ENCODE data around the gene GCC2. TPM values are rescaled to one million over a fixed set of nuclear protein-coding genes. Genes with fewer than 3 reads are reported as not detected.

GCC2 gene
- total and polyA plus RNA-seq, 2 of the 13 experiments (the other 11 are each of a cell fraction or from before 2014, with no cell fraction given): 17.6 to 22.5 TPM

DNA sequence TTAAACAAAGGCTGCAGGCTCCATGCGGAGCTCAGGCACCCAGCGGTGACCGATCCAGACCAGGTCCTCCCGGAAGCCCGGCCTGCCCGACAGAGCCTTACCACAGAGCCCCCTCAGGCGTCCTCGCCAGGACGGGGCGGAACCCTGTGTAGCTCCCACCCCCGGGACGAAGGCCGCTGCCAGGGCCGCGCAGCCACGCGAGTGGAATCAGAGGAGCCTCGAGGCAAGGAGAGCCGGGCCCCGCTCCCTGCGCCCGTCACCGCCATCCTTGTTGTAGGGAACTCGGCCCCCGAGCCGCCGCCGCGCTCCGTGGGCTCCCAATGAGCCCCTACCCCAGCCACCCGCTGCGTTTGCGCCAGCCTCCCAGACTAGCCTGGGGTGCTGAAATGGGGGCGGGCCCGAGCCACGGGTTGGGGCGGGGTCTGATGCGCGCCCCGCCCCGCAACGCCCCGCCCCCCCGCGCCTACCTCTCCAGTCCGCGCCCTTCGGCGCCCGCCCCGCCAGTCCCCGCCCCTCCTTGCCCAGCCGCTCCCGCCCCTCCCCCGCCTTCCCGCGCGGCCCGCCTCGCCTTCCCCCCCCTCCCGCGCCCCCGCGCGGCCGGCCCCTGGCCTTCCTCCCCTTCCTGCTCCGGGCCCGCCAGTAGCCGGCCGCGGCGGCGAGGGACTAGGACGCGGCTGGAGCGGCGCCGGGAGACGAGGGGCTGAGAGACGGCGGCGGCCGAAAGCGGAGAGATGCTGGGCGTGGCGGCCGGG, 85.0 kb downstream of the GCC2 start, which contains the start of gene LIMS1 (continued):
- TF ChIP-seq ERF (CRISPR knock-in tag; IDR thresholded peaks at IDR 0.05) (peak; percentile 99), MEF2D (CRISPR knock-in tag; IDR thresholded peaks at IDR 0.05) (peak; percentile 93), POLR2G (IDR thresholded peaks at IDR 0.05; ENCODE audit: low read depth, low read length) (peak; percentile 98), PHF21A (CRISPR knock-in tag; IDR thresholded peaks at IDR 0.05) (peak; percentile 50; the same call in 1 of the 2 replicates), CBFB (CRISPR knock-in tag; IDR thresholded peaks at IDR 0.05) (peak; percentile 76), CENPT (CRISPR knock-in tag; IDR thresholded peaks at IDR 0.05; ENCODE audit: low read depth) (no peak), RAD21 (CRISPR knock-in tag; IDR thresholded peaks at IDR 0.05) (peak; percentile 72), NR2C2 (CRISPR knock-in tag; IDR thresholded peaks at IDR 0.05; ENCODE audit: borderline replicate concordance) (0 out of 2 replicates have a peak, but pooled peaks have one; percentile 58), PHF8 (CRISPR knock-in tag; IDR thresholded peaks at IDR 0.05) (peak; percentile 97), SMAD1 (CRISPR knock-in tag; IDR thresholded peaks at IDR 0.05; ENCODE audit: borderline replicate concordance, low read depth) (peak; percentile 78), MYC (CRISPR knock-in tag; IDR thresholded peaks at IDR 0.05; ENCODE audit: borderline replicate concordance) (peak; percentile 90), HOXD1 (CRISPR knock-in tag; IDR thresholded peaks at IDR 0.05) (peak; percentile 60; the same call in 1 of the 2 replicates)
- TF ChIP-seq, protein P1, sequence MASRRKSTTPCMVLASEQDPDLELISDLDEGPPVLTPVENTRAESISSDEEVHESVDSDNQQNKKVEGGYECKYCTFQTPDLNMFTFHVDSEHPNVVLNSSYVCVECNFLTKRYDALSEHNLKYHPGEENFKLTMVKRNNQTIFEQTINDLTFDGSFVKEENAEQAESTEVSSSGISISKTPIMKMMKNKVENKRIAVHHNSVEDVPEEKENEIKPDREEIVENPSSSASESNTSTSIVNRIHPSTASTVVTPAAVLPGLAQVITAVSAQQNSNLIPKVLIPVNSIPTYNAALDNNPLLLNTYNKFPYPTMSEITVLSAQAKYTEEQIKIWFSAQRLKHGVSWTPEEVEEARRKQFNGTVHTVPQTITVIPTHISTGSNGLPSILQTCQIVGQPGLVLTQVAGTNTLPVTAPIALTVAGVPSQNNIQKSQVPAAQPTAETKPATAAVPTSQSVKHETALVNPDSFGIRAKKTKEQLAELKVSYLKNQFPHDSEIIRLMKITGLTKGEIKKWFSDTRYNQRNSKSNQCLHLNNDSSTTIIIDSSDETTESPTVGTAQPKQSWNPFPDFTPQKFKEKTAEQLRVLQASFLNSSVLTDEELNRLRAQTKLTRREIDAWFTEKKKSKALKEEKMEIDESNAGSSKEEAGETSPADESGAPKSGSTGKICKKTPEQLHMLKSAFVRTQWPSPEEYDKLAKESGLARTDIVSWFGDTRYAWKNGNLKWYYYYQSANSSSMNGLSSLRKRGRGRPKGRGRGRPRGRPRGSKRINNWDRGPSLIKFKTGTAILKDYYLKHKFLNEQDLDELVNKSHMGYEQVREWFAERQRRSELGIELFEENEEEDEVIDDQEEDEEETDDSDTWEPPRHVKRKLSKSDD (CRISPR knock-in tag; IDR thresholded peaks at IDR 0.05; ENCODE audit: low read depth): no peak; the same call in 1 of the 2 replicates
- TF ChIP-seq, protein P2, sequence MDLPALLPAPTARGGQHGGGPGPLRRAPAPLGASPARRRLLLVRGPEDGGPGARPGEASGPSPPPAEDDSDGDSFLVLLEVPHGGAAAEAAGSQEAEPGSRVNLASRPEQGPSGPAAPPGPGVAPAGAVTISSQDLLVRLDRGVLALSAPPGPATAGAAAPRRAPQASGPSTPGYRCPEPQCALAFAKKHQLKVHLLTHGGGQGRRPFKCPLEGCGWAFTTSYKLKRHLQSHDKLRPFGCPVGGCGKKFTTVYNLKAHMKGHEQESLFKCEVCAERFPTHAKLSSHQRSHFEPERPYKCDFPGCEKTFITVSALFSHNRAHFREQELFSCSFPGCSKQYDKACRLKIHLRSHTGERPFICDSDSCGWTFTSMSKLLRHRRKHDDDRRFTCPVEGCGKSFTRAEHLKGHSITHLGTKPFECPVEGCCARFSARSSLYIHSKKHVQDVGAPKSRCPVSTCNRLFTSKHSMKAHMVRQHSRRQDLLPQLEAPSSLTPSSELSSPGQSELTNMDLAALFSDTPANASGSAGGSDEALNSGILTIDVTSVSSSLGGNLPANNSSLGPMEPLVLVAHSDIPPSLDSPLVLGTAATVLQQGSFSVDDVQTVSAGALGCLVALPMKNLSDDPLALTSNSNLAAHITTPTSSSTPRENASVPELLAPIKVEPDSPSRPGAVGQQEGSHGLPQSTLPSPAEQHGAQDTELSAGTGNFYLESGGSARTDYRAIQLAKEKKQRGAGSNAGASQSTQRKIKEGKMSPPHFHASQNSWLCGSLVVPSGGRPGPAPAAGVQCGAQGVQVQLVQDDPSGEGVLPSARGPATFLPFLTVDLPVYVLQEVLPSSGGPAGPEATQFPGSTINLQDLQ (CRISPR knock-in tag; IDR thresholded peaks at IDR 0.05): peak; percentile 88
- TF ChIP-seq, protein P3, sequence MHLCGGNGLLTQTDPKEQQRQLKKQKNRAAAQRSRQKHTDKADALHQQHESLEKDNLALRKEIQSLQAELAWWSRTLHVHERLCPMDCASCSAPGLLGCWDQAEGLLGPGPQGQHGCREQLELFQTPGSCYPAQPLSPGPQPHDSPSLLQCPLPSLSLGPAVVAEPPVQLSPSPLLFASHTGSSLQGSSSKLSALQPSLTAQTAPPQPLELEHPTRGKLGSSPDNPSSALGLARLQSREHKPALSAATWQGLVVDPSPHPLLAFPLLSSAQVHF (CRISPR knock-in tag; IDR thresholded peaks at IDR 0.05): peak; percentile 78; the same call in 1 of the 2 replicates
- TF ChIP-seq, protein P4, sequence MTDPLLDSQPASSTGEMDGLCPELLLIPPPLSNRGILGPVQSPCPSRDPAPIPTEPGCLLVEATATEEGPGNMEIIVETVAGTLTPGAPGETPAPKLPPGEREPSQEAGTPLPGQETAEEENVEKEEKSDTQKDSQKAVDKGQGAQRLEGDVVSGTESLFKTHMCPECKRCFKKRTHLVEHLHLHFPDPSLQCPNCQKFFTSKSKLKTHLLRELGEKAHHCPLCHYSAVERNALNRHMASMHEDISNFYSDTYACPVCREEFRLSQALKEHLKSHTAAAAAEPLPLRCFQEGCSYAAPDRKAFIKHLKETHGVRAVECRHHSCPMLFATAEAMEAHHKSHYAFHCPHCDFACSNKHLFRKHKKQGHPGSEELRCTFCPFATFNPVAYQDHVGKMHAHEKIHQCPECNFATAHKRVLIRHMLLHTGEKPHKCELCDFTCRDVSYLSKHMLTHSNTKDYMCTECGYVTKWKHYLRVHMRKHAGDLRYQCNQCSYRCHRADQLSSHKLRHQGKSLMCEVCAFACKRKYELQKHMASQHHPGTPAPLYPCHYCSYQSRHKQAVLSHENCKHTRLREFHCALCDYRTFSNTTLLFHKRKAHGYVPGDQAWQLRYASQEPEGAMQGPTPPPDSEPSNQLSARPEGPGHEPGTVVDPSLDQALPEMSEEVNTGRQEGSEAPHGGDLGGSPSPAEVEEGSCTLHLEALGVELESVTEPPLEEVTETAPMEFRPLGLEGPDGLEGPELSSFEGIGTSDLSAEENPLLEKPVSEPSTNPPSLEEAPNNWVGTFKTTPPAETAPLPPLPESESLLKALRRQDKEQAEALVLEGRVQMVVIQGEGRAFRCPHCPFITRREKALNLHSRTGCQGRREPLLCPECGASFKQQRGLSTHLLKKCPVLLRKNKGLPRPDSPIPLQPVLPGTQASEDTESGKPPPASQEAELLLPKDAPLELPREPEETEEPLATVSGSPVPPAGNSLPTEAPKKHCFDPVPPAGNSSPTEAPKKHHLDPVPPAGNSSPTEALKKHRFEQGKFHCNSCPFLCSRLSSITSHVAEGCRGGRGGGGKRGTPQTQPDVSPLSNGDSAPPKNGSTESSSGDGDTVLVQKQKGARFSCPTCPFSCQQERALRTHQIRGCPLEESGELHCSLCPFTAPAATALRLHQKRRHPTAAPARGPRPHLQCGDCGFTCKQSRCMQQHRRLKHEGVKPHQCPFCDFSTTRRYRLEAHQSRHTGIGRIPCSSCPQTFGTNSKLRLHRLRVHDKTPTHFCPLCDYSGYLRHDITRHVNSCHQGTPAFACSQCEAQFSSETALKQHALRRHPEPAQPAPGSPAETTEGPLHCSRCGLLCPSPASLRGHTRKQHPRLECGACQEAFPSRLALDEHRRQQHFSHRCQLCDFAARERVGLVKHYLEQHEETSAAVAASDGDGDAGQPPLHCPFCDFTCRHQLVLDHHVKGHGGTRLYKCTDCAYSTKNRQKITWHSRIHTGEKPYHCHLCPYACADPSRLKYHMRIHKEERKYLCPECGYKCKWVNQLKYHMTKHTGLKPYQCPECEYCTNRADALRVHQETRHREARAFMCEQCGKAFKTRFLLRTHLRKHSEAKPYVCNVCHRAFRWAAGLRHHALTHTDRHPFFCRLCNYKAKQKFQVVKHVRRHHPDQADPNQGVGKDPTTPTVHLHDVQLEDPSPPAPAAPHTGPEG (CRISPR knock-in tag; IDR thresholded peaks at IDR 0.05): peak; percentile 49; the same call in 1 of the 2 replicates
